HepG2 (cell line): ENCODE data around the gene CCDC124. TPM values are rescaled to one million over a fixed set of nuclear protein-coding genes. Genes with fewer than 3 reads are reported as not detected.

Experiments
- ATAC-seq: fragments of 200-7000 bp; cut with Tn5 transposase; 3 replicates; pipeline ENCODE4 v1.9.1; 2020; ENCODE audit warnings: mild to moderate bottlenecking, moderate library complexity
- BruUV-seq: library from RNA; stranded (reverse); fragments of 400-500 nt; replicated peaks from 2 replicates; lab custom pipeline; 2021; lab: Mats Ljungman, UMichigan
- CTCF ChIA-PET: fragments of 300-600 bp; formaldehyde crosslinking; extraction: SDS; loops from one replicate; lab custom pipeline; 2021; ENCODE audit warnings: low total read pairs, inconsistent platforms, low intra/inter-chr PET ratio; lab: Yijun Ruan, JAX
- POLR2A ChIA-PET: fragments of 350-600 bp; sonication (Branson Sonifier 250); formaldehyde crosslinking; loops from one replicate; lab custom pipeline; 2020; ENCODE audit warnings: antibody characterized with exemption, inconsistent platforms; lab: Yijun Ruan, JAX
- DNase-seq: peaks from one replicate; pipeline ENCODE4 v3.0.0-alpha.2; 2015; ENCODE audit warnings: low spot score
- FAIRE-seq: peaks from 3 replicates; lab custom pipeline; 2011; peaks lifted over from hg19 to GRCh38; lab: Jason Lieb, UNC
- H2AFZ ChIP-seq: one replicate; pipeline ENCODE4 v1.6.1; 2011; ENCODE audit warnings: low read length, inconsistent platforms
- H3K27ac ChIP-seq: fragments of 300-600 bp; 3 replicates; pipeline ENCODE4 v1.8.0; 2011; ENCODE audit warnings: mixed run types, mild to moderate bottlenecking, mixed read lengths, low read length, inconsistent platforms; ENCODE audit not compliant: insufficient read depth; ENCODE audit errors: extremely low read length
- H3K27me3 ChIP-seq, 2 experiments: fragments of 200-600 bp in 1 of 2; 2 replicates in 1 of 2; 3 replicates in 1 of 2; pipeline versions ENCODE4 v1.6.0 to v1.8.0; 2011; ENCODE audit warnings: low read length in 2 of 2, mild to moderate bottlenecking in 2 of 2, moderate library complexity in 2 of 2, inconsistent platforms in 1 of 2; ENCODE audit not compliant: insufficient read depth in 2 of 2, control insufficient read depth in 1 of 2
- H3K36me3 ChIP-seq, 2 experiments: fragments of 200-600 bp in 1 of 2; replicated peaks in 1 of 2; 2 replicates in 1 of 2; 3 replicates in 1 of 2; pipeline versions ENCODE4 v1.5.1 to v1.8.0; 2011; ENCODE audit warnings: low read length in 2 of 2, inconsistent platforms in 1 of 2; ENCODE audit not compliant: insufficient read depth in 2 of 2, control insufficient read depth in 1 of 2
- H3K4me1 ChIP-seq: 2 replicates; pipeline ENCODE4 v1.5.1; 2012; ENCODE audit warnings: low read length, inconsistent platforms; ENCODE audit not compliant: insufficient read depth
- H3K4me2 ChIP-seq: 2 replicates; pipeline ENCODE4 v1.6.0; 2011; ENCODE audit warnings: low read depth, low read length, inconsistent platforms
- H3K4me3 ChIP-seq, 3 experiments: fragments of 200-600 bp in 1 of 3; sonication (generic), shearing (Covaris generic) in 1 of 3; replicated peaks in 1 of 3; 2 replicates each; pipeline ENCODE4 v1.5.1; 2011 to 2016; ENCODE audit warnings: low read length in 3 of 3, inconsistent platforms in 2 of 3, low read depth in 2 of 3, mild to moderate bottlenecking in 2 of 3, control low read depth in 1 of 3, mixed read lengths in 1 of 3; ENCODE audit not compliant: insufficient read depth in 1 of 3
- H3K79me2 ChIP-seq: one replicate; pipeline ENCODE4 v1.6.1; 2011; ENCODE audit warnings: low read length, inconsistent platforms; ENCODE audit not compliant: insufficient read depth
- H3K9ac ChIP-seq: 2 replicates; pipeline ENCODE4 v1.6.0; 2011; ENCODE audit warnings: mild to moderate bottlenecking, low read depth, low read length, inconsistent platforms; ENCODE audit not compliant: insufficient read depth
- H3K9me3 ChIP-seq: 2 replicates; pipeline ENCODE4 v1.5.1; 2012; ENCODE audit warnings: mild to moderate bottlenecking, low read length
- H4K20me1 ChIP-seq: 2 replicates; pipeline ENCODE4 v1.6.0; 2011; ENCODE audit warnings: inconsistent platforms, mild to moderate bottlenecking, low read length, moderate library complexity; ENCODE audit not compliant: insufficient read depth
- CREBL2 ChIP-seq: sonication (generic); formaldehyde crosslinking; IDR thresholded peaks from 2 replicates; pipeline ENCODE4 v1.8.1; 2023; ENCODE audit warnings: missing genetic modification reagents, mild to moderate bottlenecking, borderline replicate concordance
- FOXP1 ChIP-seq, 2 experiments: fragments of 450-650 bp in 1 of 2; IDR thresholded peaks; 2 replicates each; pipeline ENCODE4 v1.6.1; 2017 to 2018; ENCODE audit warnings: antibody characterized with exemption in 1 of 2
- GATAD1 ChIP-seq: IDR thresholded peaks from 2 replicates; pipeline ENCODE4 v1.6.1; 2016; ENCODE audit warnings: missing genetic modification reagents, missing compliant biosample characterization
- HOXA3 ChIP-seq: sonication (generic); formaldehyde crosslinking; IDR thresholded peaks from 2 replicates; pipeline ENCODE4 v1.5.0; 2020; ENCODE audit warnings: missing genetic modification reagents
- NR0B2 ChIP-seq: sonication (generic); formaldehyde crosslinking; IDR thresholded peaks from 2 replicates; pipeline ENCODE4 v1.4.0; 2020; ENCODE audit warnings: mild to moderate bottlenecking, missing genetic modification reagents
- ZBTB8A ChIP-seq: sonication (generic); formaldehyde crosslinking; IDR thresholded peaks from 2 replicates; pipeline ENCODE4 v1.4.0; 2020; ENCODE audit warnings: mild to moderate bottlenecking, low read depth, missing genetic modification reagents, borderline replicate concordance
- WGBS: methylation state at CpG from one replicate; pipeline ENCODE4 v1.1.6; 2017; ENCODE audit warnings: low lambda C conversion rate; 5-methylcytosine and 5-hydroxymethylcytosine counted together
- in situ Hi-C: cut with HindIII; loops from 2 replicates; pipeline ENCODE4 v1.10.0; 2017; ENCODE audit warnings: low pct_unique_long_range_greater_than_20kb; ENCODE audit not compliant: extremely low pct_ligation_motif_present
- intact Hi-C: fragments of 100-400 bp; cut with micrococcal nuclease; formaldehyde crosslinking; loops from one replicate; pipeline ENCODE4 v1.10.0; 2022; ENCODE audit not compliant: unreplicated experiment
- polyA plus RNA-seq, 8 experiments: library from polyadenylated mRNA; depleted of rRNA in 3 of 8; stranded (reverse) in 7 of 8; unstranded in 1 of 8; fragments of >200 nt; fragmentation: Illumina TruSeq in 4 of 8; extraction: Trizol in 4 of 8; gene quantifications; 2 replicates each; pipeline versions ENCODE4 v1.2.1 to v1.2.3, GENCODE V29; 2011 to 2016; ENCODE audit warnings: low read depth in 4 of 8, missing spikeins in 1 of 8, mixed read lengths in 1 of 8; ENCODE audit not compliant: insufficient read depth in 1 of 8
- total RNA-seq, 5 experiments: library from RNA; depleted of rRNA; stranded (reverse); fragments of >200 nt; fragmentation: Illumina TruSeq; extraction: Trizol; gene quantifications; 2 replicates each; pipeline ENCODE4 v1.2.3, GENCODE V29; 2016; ENCODE audit warnings: low read depth in 1 of 5
- TF ChIP-seq, protein P1 (sequence below): sonication (generic); formaldehyde crosslinking; IDR thresholded peaks from 2 replicates; pipeline ENCODE4 v1.4.0; 2020; ENCODE audit warnings: missing genetic modification reagents, mild to moderate bottlenecking, borderline replicate concordance
- TF ChIP-seq, protein P2 (sequence below): sonication (generic); formaldehyde crosslinking; IDR thresholded peaks from 2 replicates; pipeline ENCODE4 v1.4.0; 2020; ENCODE audit warnings: missing genetic modification reagents, borderline replicate concordance

CCDC124 gene
- total and polyA plus RNA-seq, 2 of the 13 experiments (the other 11 are each of a cell fraction or from before 2014, with no cell fraction given): 14.9 to 20.3 TPM

GRCh38 chr19:17988161-17988560 lies 55.3 kb downstream of the CCDC124 start (continued):
- TF ChIP-seq, protein P1, sequence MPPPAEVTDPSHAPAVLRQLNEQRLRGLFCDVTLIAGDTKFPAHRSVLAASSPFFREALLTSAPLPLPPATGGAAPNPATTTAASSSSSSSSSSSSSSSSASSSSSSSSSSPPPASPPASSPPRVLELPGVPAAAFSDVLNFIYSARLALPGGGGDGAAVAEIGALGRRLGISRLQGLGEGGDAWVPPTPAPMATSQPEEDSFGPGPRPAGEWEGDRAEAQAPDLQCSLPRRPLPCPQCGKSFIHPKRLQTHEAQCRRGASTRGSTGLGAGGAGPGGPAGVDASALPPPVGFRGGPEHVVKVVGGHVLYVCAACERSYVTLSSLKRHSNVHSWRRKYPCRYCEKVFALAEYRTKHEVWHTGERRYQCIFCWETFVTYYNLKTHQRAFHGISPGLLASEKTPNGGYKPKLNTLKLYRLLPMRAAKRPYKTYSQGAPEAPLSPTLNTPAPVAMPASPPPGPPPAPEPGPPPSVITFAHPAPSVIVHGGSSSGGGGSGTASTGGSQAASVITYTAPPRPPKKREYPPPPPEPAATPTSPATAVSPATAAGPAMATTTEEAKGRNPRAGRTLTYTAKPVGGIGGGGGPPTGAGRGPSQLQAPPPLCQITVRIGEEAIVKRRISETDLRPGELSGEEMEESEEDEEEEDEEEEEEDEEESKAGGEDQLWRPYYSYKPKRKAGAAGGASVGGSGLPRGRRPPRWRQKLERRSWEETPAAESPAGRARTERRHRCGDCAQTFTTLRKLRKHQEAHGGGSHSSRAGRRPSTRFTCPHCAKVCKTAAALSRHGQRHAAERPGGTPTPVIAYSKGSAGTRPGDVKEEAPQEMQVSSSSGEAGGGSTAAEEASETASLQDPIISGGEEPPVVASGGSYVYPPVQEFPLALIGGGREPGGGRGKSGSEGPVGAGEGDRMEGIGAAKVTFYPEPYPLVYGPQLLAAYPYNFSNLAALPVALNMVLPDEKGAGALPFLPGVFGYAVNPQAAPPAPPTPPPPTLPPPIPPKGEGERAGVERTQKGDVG (CRISPR knock-in tag): no peak
- no peak for TF ChIP-seq HOXA3 (CRISPR knock-in tag)
- no peak for TF ChIP-seq ZBTB8A (CRISPR knock-in tag)
- no peak for TF ChIP-seq NR0B2 (CRISPR knock-in tag)
- no peak for TF ChIP-seq CREBL2 (CRISPR knock-in tag)
- TF ChIP-seq FOXP1 (IDR thresholded peaks at IDR 0.05): no peak
- TF ChIP-seq FOXP1 (CRISPR knock-in tag; IDR thresholded peaks at IDR 0.05): no peak

- Histone ChIP-seq H3K9ac (no peak overlapping the region), H2AFZ (no peak overlapping the region), H3K27me3 (peaks cover 0 to 12% of the 10 kb centered on the region in 2 experiments; a peak in 2 of 5 replicates), H3K79me2 (no peaks in the 10 kb centered on the region), H3K27ac (no peak overlapping the region), H3K36me3 (no peaks in the 10 kb centered on the region), H3K4me3 (no peak overlapping the region), H4K20me1 (no peaks in the 10 kb centered on the region), H3K4me1 (peaks cover 7% of the 10 kb centered on the region; the same call in 1 of the 2 replicates), H3K9me3 (no peaks in the 10 kb centered on the region), H3K4me2 (no peak overlapping the region)
- intact Hi-C loops: no loop called here
- 65% methylated on average over 13 of the region's 16 CpGs for WGBS
- ChIA-PET CTCF (no interaction called here), POLR2A (no interaction called here)
- DNase-seq (no peak), FAIRE-seq (no peak), ATAC-seq (no peak)
- in situ Hi-C loops: loop anchor here (5.0 kb wide), 2 partner anchors 37 to 122 kb away; no protein-coding TSS in a partner anchor
- TF ChIP-seq, protein P2, sequence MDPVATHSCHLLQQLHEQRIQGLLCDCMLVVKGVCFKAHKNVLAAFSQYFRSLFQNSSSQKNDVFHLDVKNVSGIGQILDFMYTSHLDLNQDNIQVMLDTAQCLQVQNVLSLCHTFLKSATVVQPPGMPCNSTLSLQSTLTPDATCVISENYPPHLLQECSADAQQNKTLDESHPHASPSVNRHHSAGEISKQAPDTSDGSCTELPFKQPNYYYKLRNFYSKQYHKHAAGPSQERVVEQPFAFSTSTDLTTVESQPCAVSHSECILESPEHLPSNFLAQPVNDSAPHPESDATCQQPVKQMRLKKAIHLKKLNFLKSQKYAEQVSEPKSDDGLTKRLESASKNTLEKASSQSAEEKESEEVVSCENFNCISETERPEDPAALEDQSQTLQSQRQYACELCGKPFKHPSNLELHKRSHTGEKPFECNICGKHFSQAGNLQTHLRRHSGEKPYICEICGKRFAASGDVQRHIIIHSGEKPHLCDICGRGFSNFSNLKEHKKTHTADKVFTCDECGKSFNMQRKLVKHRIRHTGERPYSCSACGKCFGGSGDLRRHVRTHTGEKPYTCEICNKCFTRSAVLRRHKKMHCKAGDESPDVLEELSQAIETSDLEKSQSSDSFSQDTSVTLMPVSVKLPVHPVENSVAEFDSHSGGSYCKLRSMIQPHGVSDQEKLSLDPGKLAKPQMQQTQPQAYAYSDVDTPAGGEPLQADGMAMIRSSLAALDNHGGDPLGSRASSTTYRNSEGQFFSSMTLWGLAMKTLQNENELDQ: no peak
- TF ChIP-seq GATAD1: no peak
- BruUV-seq: no TSS peak
Observed at GRCh38 chr19:17989425-17990094, 56.7 kb downstream of the CCDC124 start.
